Adrenal gland (tissue), 12 donors: ENCODE results near the gene SLC1A1. TPM values are rescaled to one million over a fixed set of nuclear protein-coding genes. Genes with fewer than 3 reads are reported as not detected.

Source experiments
- DNase-seq, 7 donors: peaks; one replicate each; pipeline ENCODE4 v3.0.0-alpha.2; 2019 to 2020
- H3K27ac ChIP-seq, 5 donors: fragments of 200-600 bp; sonication (generic) in 4 of 5; 1 replicate in 3 of 5; 2 replicates in 2 of 5; pipeline versions ENCODE4 v1.5.1 to v1.8.0; 2016 to 2020; ENCODE audit warnings: mild to moderate bottlenecking in 1 of 5
- H3K27me3 ChIP-seq: fragments of 200-600 bp; 2 replicates; pipeline ENCODE4 v1.8.0; 2021
- H3K36me3 ChIP-seq, 2 donors: fragments of 200-600 bp; replicated peaks in 1 of 2; 1 replicate in 1 of 2; 2 replicates in 1 of 2; pipeline versions ENCODE4 v1.5.1 to v1.8.0; 2018 to 2022
- H3K4me1 ChIP-seq, 2 donors: fragments of 200-600 bp; replicated peaks in 1 of 2; 1 replicate in 1 of 2; 2 replicates in 1 of 2; pipeline versions ENCODE4 v1.5.1 to v1.8.0; 2018 to 2021
- H3K4me3 ChIP-seq, 4 donors: fragments of 200-600 bp; sonication (generic) in 3 of 4; one replicate each; pipeline ENCODE4 v1.5.1; 2016 to 2018
- H3K9me3 ChIP-seq, 3 donors: fragments of 200-600 bp; sonication (generic) in 1 of 3; replicated peaks in 1 of 3; 1 replicate in 2 of 3; 2 replicates in 1 of 3; pipeline versions ENCODE4 v1.5.1 to v1.8.0; 2016 to 2021
- POLR2A ChIP-seq, 2 donors: fragments of 450-650 bp; IDR thresholded peaks; one replicate each; pipeline ENCODE4 v1.6.1; 2017; ENCODE audit warnings: antibody characterized with exemption in 2 of 2, mild to moderate bottlenecking in 2 of 2, moderate library complexity in 1 of 2
- WGBS, 4 donors: extraction: QIAGEN DNeasy Blood & Tissue Kit in 2 of 4; methylation state at CpG; one replicate each; pipeline versions ENCODE4 v1.1.5 to v1.1.7; 2013 to 2017; 5-methylcytosine and 5-hydroxymethylcytosine counted together
- intact Hi-C, 2 donors: fragments of 100-400 bp; cut with DNase I; formaldehyde crosslinking; loops; one replicate each; pipeline versions ENCODE4 v1.14.1 to v1.15.0; 2022 to 2023
- polyA plus RNA-seq, 3 donors: library from polyadenylated mRNA; stranded (reverse); fragments of 200-250 nt in 2 of 3; fragments of 350-450 nt in 1 of 3; fragmentation: Illumina TruSeq in 1 of 3; extraction: RNeasy Lipid Tissue Mini Kit (QIAGEN cat#74804) in 1 of 3; gene quantifications; one replicate each; pipeline ENCODE4 v1.2.3, GENCODE V29; 2013 to 2014
- total RNA-seq, 9 donors: library from RNA; depleted of rRNA in 4 of 9; stranded (reverse); fragments of >200 nt in 4 of 9; fragments of 120-200 nt in 1 of 9; fragmentation: NEBNext Ultra II Directional in 1 of 9; extraction: Animal tissue kit (Norgen Biotek cat#: 25700) in 1 of 9; gene quantifications; one replicate each; pipeline versions ENCODE4 v1.1.0 to v1.2.4, GENCODE V29; 2013 to 2023
- TF ChIP-seq, protein P1 (sequence below), 6 experiments: fragments of 450-650 bp in 4 of 6; fragments of 200-600 bp in 2 of 6; sonication (generic) in 1 of 6; IDR thresholded peaks; 1 replicate in 5 of 6; 2 replicates in 1 of 6; pipeline versions ENCODE4 v1.5.1 to v1.8.0; 2016 to 2021; ENCODE audit warnings: antibody characterized with exemption in 6 of 6, mild to moderate bottlenecking in 2 of 6, moderate library complexity in 1 of 6
- donor health status: healthy with polysubstance abuse.
- donor health status: Bipolar disorder and iron deficiency.
- donor health status: DM: yes; HTN: yes; CAD: no.
- donor health status: DM: no; HTN: no; CAD: no.
- donor health status: DM: no; HTN: no; CAD: no.
- donor health status: DM: yes; HTN: yes; CAD: no.

The SLC1A1 gene
- total and polyA plus RNA-seq, 12 donors: 0.68 to 4.9 (median 1.7) TPM

DNA sequence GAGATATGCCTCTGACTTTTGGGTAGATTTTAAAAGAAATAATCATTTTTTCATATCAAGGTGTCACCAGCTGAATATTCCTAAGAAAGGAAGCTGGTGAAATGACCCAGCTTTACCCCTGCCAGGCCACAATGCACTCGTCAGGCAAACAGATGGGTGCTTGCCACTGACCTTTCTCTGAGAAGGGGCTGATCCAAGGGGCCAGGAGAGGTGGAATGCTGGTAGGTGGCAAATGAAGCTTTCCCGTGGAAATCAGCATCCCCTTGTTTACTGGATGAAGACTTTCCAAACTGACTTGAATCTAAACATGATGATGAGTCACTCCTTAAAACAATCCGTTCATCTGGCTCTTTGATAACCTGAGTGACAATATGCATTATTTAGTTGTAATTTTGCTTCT, 127.5 kb downstream of the SLC1A1 start:
- WGBS, 4 donors: 52 to 73% (median 68%) methylated on average over 3 of the region's 3 CpGs
- no peaks in the 10 kb centered on the region for H3K27me3 ChIP-seq
- no peak for TF ChIP-seq POLR2A (IDR thresholded peaks at IDR 0.05)
- TF ChIP-seq, protein P1, sequence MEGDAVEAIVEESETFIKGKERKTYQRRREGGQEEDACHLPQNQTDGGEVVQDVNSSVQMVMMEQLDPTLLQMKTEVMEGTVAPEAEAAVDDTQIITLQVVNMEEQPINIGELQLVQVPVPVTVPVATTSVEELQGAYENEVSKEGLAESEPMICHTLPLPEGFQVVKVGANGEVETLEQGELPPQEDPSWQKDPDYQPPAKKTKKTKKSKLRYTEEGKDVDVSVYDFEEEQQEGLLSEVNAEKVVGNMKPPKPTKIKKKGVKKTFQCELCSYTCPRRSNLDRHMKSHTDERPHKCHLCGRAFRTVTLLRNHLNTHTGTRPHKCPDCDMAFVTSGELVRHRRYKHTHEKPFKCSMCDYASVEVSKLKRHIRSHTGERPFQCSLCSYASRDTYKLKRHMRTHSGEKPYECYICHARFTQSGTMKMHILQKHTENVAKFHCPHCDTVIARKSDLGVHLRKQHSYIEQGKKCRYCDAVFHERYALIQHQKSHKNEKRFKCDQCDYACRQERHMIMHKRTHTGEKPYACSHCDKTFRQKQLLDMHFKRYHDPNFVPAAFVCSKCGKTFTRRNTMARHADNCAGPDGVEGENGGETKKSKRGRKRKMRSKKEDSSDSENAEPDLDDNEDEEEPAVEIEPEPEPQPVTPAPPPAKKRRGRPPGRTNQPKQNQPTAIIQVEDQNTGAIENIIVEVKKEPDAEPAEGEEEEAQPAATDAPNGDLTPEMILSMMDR (IDR thresholded peaks at IDR 0.05): no peak
- DNase-seq: no peak
- H3K4me1 ChIP-seq: no peaks in the 10 kb centered on the region
- intact Hi-C loops: no loop called here
- no peaks in the 10 kb centered on the region for H3K36me3 ChIP-seq
- H3K9me3 ChIP-seq: no peaks in the 10 kb centered on the region
- H3K4me3 ChIP-seq: no peak overlapping the region
- no peak overlapping the region for H3K27ac ChIP-seq

DNA sequence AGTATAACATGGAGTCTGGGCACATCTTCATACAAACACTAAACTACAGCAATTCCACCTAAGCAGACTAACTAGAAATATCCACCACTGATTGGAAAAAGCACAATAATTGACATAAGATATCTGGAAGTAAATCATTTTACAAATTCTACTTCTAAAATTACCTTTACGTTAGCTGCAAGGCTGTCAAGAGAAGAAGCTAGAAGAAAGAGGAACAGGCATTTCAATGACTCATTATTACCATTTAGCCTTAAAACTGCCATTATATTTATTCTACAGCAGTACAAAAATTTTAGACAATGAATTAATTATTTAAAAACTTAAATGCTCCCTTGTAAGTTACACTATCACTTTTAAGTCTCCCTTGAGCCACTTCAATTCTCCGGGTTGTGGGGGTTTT, 128.4 kb downstream of the SLC1A1 start:
- no peak for DNase-seq
- Histone ChIP-seq H3K27me3 (no peaks in the 10 kb centered on the region), H3K27ac (no peak overlapping the region), H3K4me1 (no peaks in the 10 kb centered on the region), H3K4me3 (no peak overlapping the region), H3K36me3 (no peaks in the 10 kb centered on the region), H3K9me3 (no peaks in the 10 kb centered on the region)
- 86 to 92% (median 89%) methylated on average over 2 of the region's 2 CpGs for WGBS, 4 donors
- TF ChIP-seq, protein P1 (IDR thresholded peaks at IDR 0.05): no peak
- no peak for TF ChIP-seq POLR2A (IDR thresholded peaks at IDR 0.05)
- intact Hi-C loops: no loop called here

DNA sequence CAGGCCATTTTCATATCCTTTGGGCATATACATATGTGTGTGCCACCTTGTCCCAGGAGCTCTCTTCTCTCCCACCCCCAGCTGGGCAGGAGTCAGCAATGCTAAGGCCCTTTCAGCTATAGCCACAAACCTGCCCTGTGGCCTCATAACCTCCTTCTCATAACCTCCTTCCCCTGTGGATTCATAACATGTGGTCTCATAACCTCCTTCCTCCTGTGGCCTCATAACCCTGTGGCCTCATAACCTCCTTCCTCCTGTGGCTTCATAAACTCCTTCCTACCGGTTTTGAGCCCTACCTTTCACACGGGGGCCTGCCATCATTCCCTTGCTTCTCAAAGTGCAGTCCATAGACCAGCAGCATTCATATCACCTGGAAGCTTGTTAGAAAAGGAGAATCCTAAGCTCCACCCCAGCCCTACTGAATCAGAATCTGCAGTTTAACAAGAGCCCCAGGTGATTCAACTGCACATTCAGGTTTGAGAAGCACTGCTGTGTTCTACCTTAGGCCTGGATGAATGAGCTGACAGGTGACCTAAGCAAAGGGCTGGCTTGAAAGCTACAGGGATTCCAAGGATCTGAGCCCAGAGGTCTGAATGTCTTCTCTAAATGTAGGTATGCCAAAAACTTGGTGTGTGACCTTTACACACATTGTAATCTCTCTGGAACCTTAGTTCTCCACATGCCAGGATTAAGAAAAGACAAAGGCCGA, 129.9 kb downstream of the SLC1A1 start:
- intact Hi-C loops: no loop called here
- Histone ChIP-seq H3K27ac (no peak overlapping the region), H3K4me3 (no peak overlapping the region), H3K9me3 (no peaks in the 10 kb centered on the region), H3K4me1 (no peaks in the 10 kb centered on the region), H3K36me3 (no peaks in the 10 kb centered on the region), H3K27me3 (no peaks in the 10 kb centered on the region)
- DNase-seq: no peak
- 75 to 86% (median 80%) methylated on average over 3 of the region's 3 CpGs for WGBS, 4 donors
- TF ChIP-seq, protein P1 (IDR thresholded peaks at IDR 0.05): no peak

DNA sequence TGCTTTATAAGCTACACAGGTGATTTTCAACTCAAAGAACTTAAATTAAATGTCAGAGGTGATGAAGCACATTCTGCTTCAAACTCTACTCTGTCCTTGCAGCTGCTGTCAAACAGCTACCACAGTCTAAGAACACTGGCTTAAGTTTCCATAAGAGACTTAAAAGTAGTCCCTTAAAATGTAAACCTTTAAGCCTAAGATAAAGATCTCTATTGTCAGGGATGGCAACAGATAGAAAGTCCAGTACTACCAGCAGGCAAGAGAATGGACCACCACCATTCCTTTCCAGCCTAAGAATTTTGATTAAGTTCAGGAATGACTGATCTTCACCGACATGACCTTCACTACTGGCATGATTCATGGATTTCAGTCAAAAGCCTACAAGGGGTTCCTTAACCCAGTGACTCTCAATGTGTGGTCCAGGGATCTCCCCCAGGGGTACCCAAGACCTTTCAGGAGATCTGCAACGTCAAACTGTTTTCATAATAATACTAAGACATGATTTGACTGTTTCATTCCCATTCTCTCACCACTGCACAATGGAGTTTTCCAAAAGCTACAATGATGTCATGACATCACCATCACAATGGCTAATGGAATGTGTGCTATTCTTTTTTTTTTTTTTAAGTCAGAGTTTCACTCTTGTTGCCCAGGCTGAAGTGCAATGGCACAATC, 130.8 kb downstream of the SLC1A1 start:
- intact Hi-C loops: no loop called here
- Histone ChIP-seq H3K9me3 (no peaks in the 10 kb centered on the region), H3K4me1 (no peaks in the 10 kb centered on the region), H3K27me3 (no peaks in the 10 kb centered on the region), H3K36me3 (no peaks in the 10 kb centered on the region), H3K4me3 (no peak overlapping the region), H3K27ac (no peak overlapping the region)
- 61 to 71% (median 66%) methylated on average over 2 of the region's 2 CpGs for WGBS, 4 donors
- DNase-seq: no peak
- TF ChIP-seq, protein P1 (IDR thresholded peaks at IDR 0.05): no peak
- TF ChIP-seq POLR2A (IDR thresholded peaks at IDR 0.05): no peak
